Activated naive CD8-positive, alpha-beta T cell treated with anti-CD3 and anti-CD28 coated beads for 36 hours (primary cell): ENCODE results near the gene TSKU. TPM values are rescaled to one million over a fixed set of nuclear protein-coding genes. Genes with fewer than 3 reads are reported as not detected.

Source experiments
- DNase-seq: peaks from one replicate; pipeline ENCODE4 v3.0.0; 2021
- H3K27ac Mint-ChIP-seq: one replicate; pipeline ENCODE4 v1.8.0; 2022; ENCODE audit warnings: mild to moderate bottlenecking, moderate library complexity, mixed read lengths
- H3K27me3 Mint-ChIP-seq: one replicate; pipeline ENCODE4 v1.8.0; 2022; ENCODE audit warnings: mild to moderate bottlenecking, mixed read lengths
- H3K36me3 Mint-ChIP-seq: one replicate; pipeline ENCODE4 v1.8.0; 2021; ENCODE audit warnings: mild to moderate bottlenecking, mixed read lengths
- H3K4me1 Mint-ChIP-seq: one replicate; pipeline ENCODE4 v1.8.0; 2021; ENCODE audit warnings: mixed read lengths
- H3K4me3 Mint-ChIP-seq: one replicate; pipeline ENCODE4 v1.8.0; 2022; ENCODE audit warnings: mild to moderate bottlenecking, moderate library complexity, mixed read lengths
- H3K9me3 Mint-ChIP-seq: one replicate; pipeline ENCODE4 v1.8.0; 2022; ENCODE audit warnings: mixed read lengths
- total RNA-seq, 2 experiments: library from RNA; stranded (reverse); gene quantifications; one replicate each; pipeline ENCODE4 v1.2.3, GENCODE V29; 2021

The TSKU gene
- total RNA-seq, 2 experiments from 2014 or later = 2.7 to 3.7 TPM

GRCh38 chr11:76747153-76747914 lies 35.8 kb upstream of the TSKU start:
- no peaks in the 10 kb centered on the region for H3K9me3 Mint-ChIP-seq
- peaks cover 2% of the 10 kb centered on the region for H3K4me1 Mint-ChIP-seq
- no peak overlapping the region for H3K4me3 Mint-ChIP-seq
- H3K27ac Mint-ChIP-seq = no peak overlapping the region
- DNase-seq = no peak
- no peaks in the 10 kb centered on the region for H3K36me3 Mint-ChIP-seq
- H3K27me3 Mint-ChIP-seq = peaks cover 3% of the 10 kb centered on the region

- Mint-ChIP-seq H3K4me1 (peaks cover 2% of the 10 kb centered on the region), H3K27me3 (peaks cover 3% of the 10 kb centered on the region), H3K9me3 (no peaks in the 10 kb centered on the region), H3K36me3 (no peaks in the 10 kb centered on the region), H3K27ac (no peak overlapping the region), H3K4me3 (no peak overlapping the region)
- DNase-seq = no peak
Observed at GRCh38 chr11:76747915-76748860, 35.0 kb upstream of the TSKU start.

GRCh38 chr11:76748948-76749347 lies 34.2 kb upstream of the TSKU start:
- H3K27me3 Mint-ChIP-seq = peaks cover 3% of the 10 kb centered on the region

DNA sequence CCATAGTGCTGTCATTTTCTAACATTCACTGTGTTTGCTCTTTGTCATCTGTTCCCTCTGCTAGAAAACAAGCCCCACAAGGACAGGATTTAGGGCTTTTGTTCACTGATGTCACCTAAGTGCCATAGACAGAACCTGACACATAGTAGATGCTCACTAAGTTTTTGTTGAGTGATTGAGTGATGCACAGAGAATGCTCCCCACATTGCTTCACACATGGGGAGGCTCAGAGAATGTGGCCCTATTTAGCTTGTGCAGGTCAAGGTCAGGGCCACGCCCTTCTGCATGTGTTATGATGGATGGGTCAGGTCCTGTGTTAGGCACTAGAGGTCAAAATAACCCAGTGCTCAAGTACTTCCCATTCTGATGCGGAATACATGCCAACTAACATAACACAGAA lies 33.1 kb upstream of the TSKU start:
- no peaks in the 10 kb centered on the region for H3K36me3 Mint-ChIP-seq
- DNase-seq = no peak
- H3K4me1 Mint-ChIP-seq = peaks cover 2% of the 10 kb centered on the region
- no peak overlapping the region for H3K4me3 Mint-ChIP-seq
- H3K9me3 Mint-ChIP-seq = no peaks in the 10 kb centered on the region
- H3K27me3 Mint-ChIP-seq = peaks cover 3% of the 10 kb centered on the region
- H3K27ac Mint-ChIP-seq = no peak overlapping the region

More at GRCh38 chr11:76748948-76749347, 34.2 kb upstream of the TSKU start:
- Mint-ChIP-seq H3K36me3 (no peaks in the 10 kb centered on the region), H3K9me3 (no peaks in the 10 kb centered on the region), H3K4me3 (no peak overlapping the region), H3K27ac (no peak overlapping the region), H3K4me1 (peaks cover 2% of the 10 kb centered on the region)
- no peak for DNase-seq

DNA sequence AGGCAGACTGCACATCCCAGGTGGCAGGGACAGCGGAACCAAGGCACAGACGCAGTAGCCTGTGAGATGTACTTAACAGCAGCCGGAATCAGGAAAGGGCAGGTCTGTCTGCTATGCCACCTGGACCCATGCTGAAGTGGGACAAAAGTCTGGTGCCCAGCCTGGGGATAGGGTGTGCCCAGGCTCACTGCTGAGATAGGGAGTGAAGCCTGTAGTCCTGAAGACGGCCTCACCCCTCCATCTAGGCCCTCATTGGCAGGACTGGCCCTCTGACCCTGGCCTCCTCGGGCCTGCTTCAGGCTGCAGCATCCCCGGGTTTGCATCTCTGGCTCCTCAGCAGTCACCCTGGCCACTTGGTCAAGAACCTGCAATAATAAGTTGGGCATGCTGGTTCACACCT lies 32.4 kb upstream of the TSKU start:
- peaks cover 3% of the 10 kb centered on the region for H3K27me3 Mint-ChIP-seq
- no peaks in the 10 kb centered on the region for H3K36me3 Mint-ChIP-seq
- DNase-seq = no peak
- H3K4me1 Mint-ChIP-seq = peaks cover 2% of the 10 kb centered on the region
- H3K27ac Mint-ChIP-seq = no peak overlapping the region
- H3K9me3 Mint-ChIP-seq = no peaks in the 10 kb centered on the region
- H3K4me3 Mint-ChIP-seq = no peak overlapping the region

DNA sequence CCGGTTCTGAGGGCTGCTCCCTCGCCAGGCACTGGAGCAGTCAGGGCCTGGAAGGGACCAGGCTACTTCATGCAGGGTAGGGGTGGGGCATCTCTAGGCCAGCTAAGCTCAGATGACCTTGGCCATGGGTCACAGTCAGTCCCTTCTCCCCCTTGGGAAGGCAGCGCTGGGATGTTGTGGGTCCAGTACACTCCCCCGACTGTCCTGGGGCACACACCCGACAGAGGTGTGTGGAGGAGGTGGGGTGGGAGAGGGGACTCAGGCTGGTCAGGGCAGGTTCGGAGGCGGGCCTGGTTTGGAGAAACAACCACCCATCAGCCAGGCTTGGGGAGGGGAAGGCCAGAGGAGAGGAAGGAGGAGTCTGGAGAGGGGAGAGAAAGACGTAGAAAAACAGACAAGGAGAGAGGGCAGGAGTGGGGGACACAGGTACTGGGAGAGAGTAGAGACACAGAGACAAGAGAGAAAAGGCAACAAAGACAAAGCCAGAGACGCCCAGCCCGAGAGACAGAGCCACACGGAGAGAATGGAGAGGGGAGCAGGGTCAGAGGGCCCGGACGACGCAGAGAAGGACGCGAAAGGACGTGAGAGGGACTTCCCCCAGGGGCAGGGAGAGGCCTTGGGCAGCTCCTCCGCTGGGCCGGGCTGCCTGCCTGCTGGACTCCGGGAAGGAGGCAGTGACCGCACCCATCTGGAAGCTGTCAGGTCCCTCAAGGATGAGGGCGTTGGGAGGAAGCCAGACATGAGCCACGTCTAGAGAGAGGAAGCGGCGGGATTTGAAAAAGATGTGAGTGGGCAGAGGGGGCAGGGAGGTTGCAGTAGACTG lies 30.6 kb upstream of the TSKU start:
- Mint-ChIP-seq H3K9me3 (no peaks in the 10 kb centered on the region), H3K27me3 (peaks cover 3% of the 10 kb centered on the region), H3K4me3 (no peak overlapping the region), H3K36me3 (no peaks in the 10 kb centered on the region), H3K4me1 (no peaks in the 10 kb centered on the region), H3K27ac (no peak overlapping the region)
- DNase-seq = no peak

- no peak overlapping the region for H3K27ac Mint-ChIP-seq
- H3K36me3 Mint-ChIP-seq = no peaks in the 10 kb centered on the region
- H3K4me1 Mint-ChIP-seq = no peaks in the 10 kb centered on the region
- H3K9me3 Mint-ChIP-seq = no peaks in the 10 kb centered on the region
- H3K4me3 Mint-ChIP-seq = no peak overlapping the region
- DNase-seq = no peak
- peaks cover 2% of the 10 kb centered on the region for H3K27me3 Mint-ChIP-seq
Observed at GRCh38 chr11:76753449-76753848, 29.7 kb upstream of the TSKU start.

DNA sequence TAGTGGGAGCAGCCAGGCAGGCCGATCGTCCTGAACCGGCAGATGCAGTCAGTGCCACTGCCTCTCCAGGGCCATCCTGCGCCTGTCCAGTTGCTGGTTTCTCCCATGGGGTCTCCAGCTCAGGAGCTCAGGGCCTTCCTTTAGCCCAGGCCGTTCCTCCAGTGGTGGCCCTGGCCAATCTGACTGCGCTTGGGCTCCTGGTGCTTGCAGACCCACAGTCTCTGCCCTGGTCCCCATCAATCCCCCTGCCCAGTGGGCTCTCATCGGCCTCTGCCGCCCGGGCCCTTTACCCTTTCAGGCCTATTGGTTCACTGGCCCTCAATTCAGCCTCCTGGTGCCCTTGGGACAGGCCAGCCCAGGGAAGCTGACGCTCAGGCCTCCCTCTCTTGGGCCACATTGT lies 29.2 kb upstream of the TSKU start:
- H3K27ac Mint-ChIP-seq = no peak overlapping the region
- no peak for DNase-seq
- H3K9me3 Mint-ChIP-seq = no peaks in the 10 kb centered on the region
- H3K4me3 Mint-ChIP-seq = no peak overlapping the region
- no peaks in the 10 kb centered on the region for H3K36me3 Mint-ChIP-seq
- H3K4me1 Mint-ChIP-seq = no peaks in the 10 kb centered on the region
- H3K27me3 Mint-ChIP-seq = no peaks in the 10 kb centered on the region

- Mint-ChIP-seq H3K4me1 (no peaks in the 10 kb centered on the region), H3K9me3 (no peaks in the 10 kb centered on the region), H3K36me3 (no peaks in the 10 kb centered on the region), H3K27me3 (no peaks in the 10 kb centered on the region), H3K4me3 (no peak overlapping the region), H3K27ac (no peak overlapping the region)
- no peak for DNase-seq
Observed at GRCh38 chr11:76756341-76756741, 26.8 kb upstream of the TSKU start.

- Mint-ChIP-seq H3K4me3 (no peak overlapping the region), H3K27ac (no peak overlapping the region), H3K36me3 (no peaks in the 10 kb centered on the region), H3K27me3 (no peaks in the 10 kb centered on the region), H3K4me1 (no peaks in the 10 kb centered on the region), H3K9me3 (no peaks in the 10 kb centered on the region)
- DNase-seq = no peak
Observed at GRCh38 chr11:76758311-76758710, 24.8 kb upstream of the TSKU start.

GRCh38 chr11:76759092-76759491 lies 24.1 kb upstream of the TSKU start:
- H3K27ac Mint-ChIP-seq = no peak overlapping the region
- no peak overlapping the region for H3K4me3 Mint-ChIP-seq
- no peaks in the 10 kb centered on the region for H3K36me3 Mint-ChIP-seq
- DNase-seq = no peak
- H3K4me1 Mint-ChIP-seq = no peaks in the 10 kb centered on the region
- H3K9me3 Mint-ChIP-seq = no peaks in the 10 kb centered on the region
- H3K27me3 Mint-ChIP-seq = no peaks in the 10 kb centered on the region

GRCh38 chr11:76759517-76759916 lies 23.6 kb upstream of the TSKU start:
- H3K27ac Mint-ChIP-seq = no peak overlapping the region
- H3K4me1 Mint-ChIP-seq = no peaks in the 10 kb centered on the region
- no peak overlapping the region for H3K4me3 Mint-ChIP-seq
- DNase-seq = no peak
- H3K9me3 Mint-ChIP-seq = no peaks in the 10 kb centered on the region
- H3K27me3 Mint-ChIP-seq = no peaks in the 10 kb centered on the region
- no peaks in the 10 kb centered on the region for H3K36me3 Mint-ChIP-seq

GRCh38 chr11:76760236-76760635 lies 22.9 kb upstream of the TSKU start:
- H3K36me3 Mint-ChIP-seq = no peaks in the 10 kb centered on the region
- H3K27ac Mint-ChIP-seq = no peak overlapping the region
- H3K4me3 Mint-ChIP-seq = no peak overlapping the region
- no peaks in the 10 kb centered on the region for H3K9me3 Mint-ChIP-seq
- no peak for DNase-seq
- H3K4me1 Mint-ChIP-seq = no peaks in the 10 kb centered on the region
- no peaks in the 10 kb centered on the region for H3K27me3 Mint-ChIP-seq

DNA sequence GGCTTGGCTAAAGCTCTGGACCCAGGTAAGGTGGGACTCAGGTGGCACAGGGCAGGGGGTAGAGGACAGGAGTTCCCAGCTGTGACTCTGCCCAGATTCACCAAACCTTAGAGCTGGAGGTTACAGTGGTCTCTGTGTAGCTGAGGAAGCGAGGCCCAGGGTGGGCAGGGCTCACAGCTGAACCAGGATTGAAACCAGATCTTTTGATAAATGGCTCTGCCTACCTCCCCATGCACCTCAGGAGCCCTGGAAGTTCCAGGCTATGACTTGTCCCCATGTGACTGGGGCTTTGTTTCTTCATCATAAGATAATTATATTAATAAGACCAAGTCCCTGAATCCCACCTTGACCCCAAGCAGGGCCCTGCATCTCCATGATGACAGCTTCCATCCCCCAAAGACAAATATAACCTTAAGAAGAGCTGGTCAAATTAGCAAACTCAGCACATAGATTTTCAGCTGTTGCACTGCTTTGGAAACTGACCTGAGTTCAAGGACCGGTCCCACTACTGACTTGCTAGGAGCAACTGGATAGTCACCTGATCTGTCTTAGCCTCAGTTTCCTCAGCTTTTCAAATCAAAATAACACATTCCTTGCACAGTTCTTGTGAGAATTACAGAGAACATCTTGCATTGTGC lies 21.3 kb upstream of the TSKU start:
- H3K4me3 Mint-ChIP-seq = no peak overlapping the region

More for the DNA sequence above, 21.3 kb upstream of the TSKU start:
- DNase-seq = no peak
- Mint-ChIP-seq H3K27ac (no peak overlapping the region), H3K4me1 (no peaks in the 10 kb centered on the region), H3K27me3 (no peaks in the 10 kb centered on the region), H3K9me3 (no peaks in the 10 kb centered on the region), H3K36me3 (no peaks in the 10 kb centered on the region)
